Activated T-cell treated with anti-CD3 and anti-CD28 coated beads, Interleukin-2, amount 50 U/mL, for 72 hours (primary cell): ENCODE data around the gene JMJD1C. TPM values are rescaled to one million over a fixed set of nuclear protein-coding genes. Genes with fewer than 3 reads are reported as not detected.

Experiments
- ATAC-seq, 2 donors: fragments of 150-1000 bp; cut with Tn5 transposase; replicated peaks in 1 of 2; 2 replicates each; pipeline ENCODE4 v1.10.0; 2021; ENCODE audit warnings: moderate library complexity in 2 of 2, mild to moderate bottlenecking in 1 of 2
- DNase-seq, 2 donors: peaks; one replicate each; pipeline ENCODE4 v3.0.0; 2021 to 2022; ENCODE audit warnings: mixed read lengths in 1 of 2
- H3K27ac Mint-ChIP-seq: one replicate; pipeline ENCODE4 v1.8.0; 2022; ENCODE audit warnings: mild to moderate bottlenecking, moderate library complexity, mixed read lengths
- H3K27me3 Mint-ChIP-seq: one replicate; pipeline ENCODE4 v1.8.0; 2022; ENCODE audit warnings: low read depth, mixed read lengths
- H3K36me3 Mint-ChIP-seq, 2 donors: one replicate each; pipeline ENCODE4 v1.8.0; 2022; ENCODE audit warnings: mixed read lengths in 2 of 2, mild to moderate bottlenecking in 1 of 2; ENCODE audit not compliant: insufficient read depth in 2 of 2
- H3K4me1 Mint-ChIP-seq: one replicate; pipeline ENCODE4 v1.8.0; 2022; ENCODE audit warnings: low read depth, mixed read lengths
- H3K4me3 Mint-ChIP-seq, 2 donors: one replicate each; pipeline ENCODE4 v1.8.0; 2022; ENCODE audit warnings: mild to moderate bottlenecking in 2 of 2, mixed read lengths in 2 of 2, moderate library complexity in 2 of 2
- H3K9me3 Mint-ChIP-seq, 2 donors: one replicate each; pipeline ENCODE4 v1.8.0; 2022; ENCODE audit warnings: mixed read lengths in 2 of 2
- total RNA-seq, 2 donors: library from RNA; stranded (reverse); gene quantifications; one replicate each; pipeline ENCODE4 v1.2.3, GENCODE V29; 2022

Gene JMJD1C
- total RNA-seq, 2 donors from 2014 or later, result 67.3 to 67.5 TPM

DNA sequence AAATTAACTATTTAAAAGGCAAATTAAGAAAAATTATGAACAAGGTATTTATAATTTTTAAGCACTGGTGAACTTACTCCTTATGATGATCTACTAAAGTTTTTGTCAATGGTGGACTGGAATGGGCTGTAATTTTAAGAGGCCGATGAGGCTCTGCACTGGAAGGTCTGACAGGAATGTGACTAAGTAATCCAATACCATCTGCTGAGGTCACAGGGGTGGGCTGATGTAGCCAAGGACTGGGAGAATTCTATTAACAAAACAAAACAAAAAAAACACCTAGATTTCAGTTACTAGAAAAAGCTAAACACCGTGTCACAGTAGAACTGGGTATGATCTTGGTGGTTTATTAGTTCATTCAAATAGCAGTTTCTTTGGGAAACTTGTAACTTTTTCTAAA, 256.8 kb downstream of the JMJD1C start:
- no peak for DNase-seq
- Mint-ChIP-seq H3K36me3 (peaks cover 20 to 22% of the 10 kb centered on the region in 2 donors), H3K27me3 (no peaks in the 10 kb centered on the region), H3K27ac (no peak overlapping the region), H3K4me3 (no peak overlapping the region), H3K9me3 (no peaks in the 10 kb centered on the region), H3K4me1 (peaks cover 54% of the 10 kb centered on the region)
- no peak for ATAC-seq

DNA sequence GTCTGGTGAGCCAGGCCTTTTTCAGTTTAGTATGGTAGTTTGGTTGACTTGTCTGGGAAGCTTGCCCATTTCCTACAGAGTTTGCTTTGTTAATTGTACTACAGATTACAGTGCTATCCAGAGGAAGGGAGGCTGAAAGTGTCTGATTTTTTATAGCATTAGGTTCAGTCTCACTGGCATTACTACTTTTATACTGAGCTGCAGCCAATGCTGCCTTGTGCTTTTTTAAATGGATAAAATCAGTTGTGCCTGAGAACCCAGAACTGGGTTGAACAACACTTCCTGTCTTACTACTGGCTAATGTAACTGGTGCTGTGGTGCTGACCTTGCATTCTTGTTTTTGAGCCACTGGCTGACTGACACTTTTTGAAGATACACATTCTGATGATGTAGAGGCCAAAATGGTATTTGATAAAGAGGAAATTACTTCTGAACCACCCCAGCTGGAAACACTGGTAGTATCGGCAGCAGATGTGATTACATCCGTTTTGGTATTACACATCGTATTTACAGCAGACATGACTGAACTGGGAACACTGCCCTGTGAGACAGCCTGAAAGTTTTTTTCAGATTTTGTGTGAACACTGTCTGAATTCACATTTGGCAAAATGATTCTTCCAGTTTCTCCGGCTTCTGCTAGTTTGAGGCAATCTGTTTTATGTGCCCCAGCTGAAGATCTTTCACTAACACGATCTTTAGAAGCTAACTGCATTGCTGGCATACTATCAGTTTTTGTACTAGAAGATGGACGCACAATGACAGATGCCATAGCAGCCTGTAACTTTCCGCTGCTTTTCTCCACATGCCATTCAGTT, 258.6 kb downstream of the JMJD1C start:
- Mint-ChIP-seq H3K4me3 (peak overlapping the region; percentile 26 to 27), H3K27ac (peak overlapping the region; percentile 21), H3K27me3 (no peaks in the 10 kb centered on the region), H3K9me3 (no peaks in the 10 kb centered on the region), H3K4me1 (peaks cover 52% of the 10 kb centered on the region), H3K36me3 (peaks cover 14 to 16% of the 10 kb centered on the region in 2 donors)
- peak in 1 of 2 donors; percentile 48 for ATAC-seq
- no peak for DNase-seq

DNA sequence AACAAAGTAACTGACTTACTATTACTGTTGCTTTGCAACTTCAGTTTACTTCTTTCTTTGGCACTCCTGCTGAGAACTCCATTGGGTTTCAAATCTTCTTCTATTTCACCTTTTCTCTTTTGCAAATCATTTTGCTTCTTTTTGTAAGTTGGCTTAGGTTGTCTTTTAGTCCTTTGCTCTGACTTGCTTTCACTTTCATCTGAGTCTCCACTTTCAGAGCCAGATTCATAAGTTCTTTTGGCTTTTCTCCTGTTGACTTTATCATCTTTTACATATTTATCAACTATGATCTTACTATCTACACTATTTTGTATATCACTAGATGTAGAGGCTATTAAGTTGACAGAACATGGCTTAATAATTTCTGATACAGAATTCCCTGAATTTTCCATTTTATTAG, 259.2 kb downstream of the JMJD1C start:
- H3K4me3 Mint-ChIP-seq, result peak overlapping the region; percentile 26 to 27
- H3K4me1 Mint-ChIP-seq, result peaks cover 46% of the 10 kb centered on the region
- H3K36me3 Mint-ChIP-seq, result peaks cover 8 to 12% of the 10 kb centered on the region in 2 donors
- peak overlapping the region; percentile 21 for H3K27ac Mint-ChIP-seq
- no peaks in the 10 kb centered on the region for H3K27me3 Mint-ChIP-seq
- DNase-seq (no peak), ATAC-seq (no peak)
- H3K9me3 Mint-ChIP-seq, result no peaks in the 10 kb centered on the region

DNA sequence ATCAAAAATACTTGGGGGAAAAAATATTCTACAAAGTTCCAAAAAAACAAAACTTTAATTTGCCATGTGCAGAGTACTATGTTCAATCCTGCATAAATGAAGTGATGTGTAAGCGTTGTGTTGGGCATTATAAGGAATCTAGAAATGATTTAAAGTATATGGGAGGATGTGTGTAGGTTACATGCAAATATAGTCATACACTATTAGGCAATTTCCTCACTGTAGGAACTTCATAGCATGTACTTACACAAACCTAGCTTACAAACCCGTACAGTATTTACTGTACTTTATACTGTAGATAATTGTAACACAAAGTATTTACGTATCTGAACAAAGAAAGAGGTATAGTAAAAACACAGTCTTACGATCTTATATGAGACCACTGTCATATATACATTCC, 260.4 kb downstream of the JMJD1C start:
- Mint-ChIP-seq H3K27me3 (no peaks in the 10 kb centered on the region), H3K27ac (peak overlapping the region; percentile 42), H3K9me3 (no peaks in the 10 kb centered on the region), H3K36me3 (peaks cover 2 to 8% of the 10 kb centered on the region in 2 donors), H3K4me1 (peaks cover 34% of the 10 kb centered on the region), H3K4me3 (peak overlapping the region in 1 of 2 donors; percentile 80)
- DNase-seq (no peak), ATAC-seq (no peak)

DNA sequence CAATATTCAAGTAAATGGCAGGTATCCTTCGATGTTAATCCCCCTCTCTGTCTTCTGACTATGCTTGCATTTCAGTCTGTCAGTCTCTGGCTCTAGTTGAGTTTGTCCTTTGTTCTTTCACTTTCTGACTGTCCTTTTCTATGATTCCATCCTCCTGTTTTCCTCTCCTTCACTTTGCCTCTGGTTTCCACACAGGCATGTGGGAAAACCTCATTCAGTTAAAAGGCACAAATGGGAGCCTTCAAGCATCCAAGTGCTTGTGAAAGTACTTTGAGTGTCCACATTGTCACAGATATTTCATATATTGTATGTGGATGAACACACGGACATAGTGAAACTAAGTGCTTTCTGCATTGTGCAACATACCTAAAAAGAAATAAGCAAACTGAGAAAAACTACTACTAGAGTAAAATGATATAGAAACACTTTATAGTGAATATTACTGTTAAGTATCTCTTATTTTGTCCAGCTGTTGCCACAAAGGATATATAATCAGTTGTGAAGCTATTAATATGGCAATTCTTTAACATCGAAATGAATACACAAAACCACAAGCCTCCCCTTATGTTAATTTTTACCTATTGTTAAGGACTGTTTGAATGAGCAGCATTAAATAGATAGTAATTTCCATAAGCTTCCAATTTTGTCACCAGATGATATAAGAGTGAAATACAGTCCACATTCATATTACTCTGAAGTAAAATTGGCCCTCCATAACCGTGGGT, 260.9 kb downstream of the JMJD1C start:
- DNase-seq (no peak), ATAC-seq (peak in 1 of 2 donors; percentile 30)
- Mint-ChIP-seq H3K4me1 (peaks cover 34% of the 10 kb centered on the region), H3K4me3 (peak overlapping the region in 1 of 2 donors; percentile 80), H3K27ac (peak overlapping the region; percentile 42), H3K36me3 (peaks cover 2 to 8% of the 10 kb centered on the region in 2 donors), H3K9me3 (no peaks in the 10 kb centered on the region), H3K27me3 (no peaks in the 10 kb centered on the region)

DNA sequence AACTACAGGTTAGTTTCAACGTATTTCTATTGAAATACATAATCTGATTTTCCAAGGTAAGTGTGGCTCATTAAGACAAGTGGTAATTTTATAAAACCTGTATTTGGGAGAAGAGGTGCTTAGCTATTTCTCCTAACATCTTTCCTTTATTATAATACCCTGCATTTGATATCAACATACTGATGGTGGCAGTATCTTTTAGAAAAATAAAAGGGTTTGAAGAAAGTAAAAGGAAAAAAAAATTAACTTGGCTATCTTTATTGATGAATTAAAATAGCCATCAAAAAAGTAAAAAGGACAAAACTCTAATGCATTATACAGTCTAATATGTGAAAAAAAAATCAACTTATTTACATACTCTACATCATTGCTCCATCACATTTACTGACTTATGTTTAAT, 264.7 kb downstream of the JMJD1C start:
- Mint-ChIP-seq H3K27ac (no peak overlapping the region), H3K27me3 (no peaks in the 10 kb centered on the region), H3K36me3 (peaks cover 2 to 8% of the 10 kb centered on the region in 2 donors), H3K9me3 (no peaks in the 10 kb centered on the region), H3K4me1 (peaks cover 12% of the 10 kb centered on the region), H3K4me3 (no peak overlapping the region)
- ATAC-seq (no peak), DNase-seq (no peak)

DNA sequence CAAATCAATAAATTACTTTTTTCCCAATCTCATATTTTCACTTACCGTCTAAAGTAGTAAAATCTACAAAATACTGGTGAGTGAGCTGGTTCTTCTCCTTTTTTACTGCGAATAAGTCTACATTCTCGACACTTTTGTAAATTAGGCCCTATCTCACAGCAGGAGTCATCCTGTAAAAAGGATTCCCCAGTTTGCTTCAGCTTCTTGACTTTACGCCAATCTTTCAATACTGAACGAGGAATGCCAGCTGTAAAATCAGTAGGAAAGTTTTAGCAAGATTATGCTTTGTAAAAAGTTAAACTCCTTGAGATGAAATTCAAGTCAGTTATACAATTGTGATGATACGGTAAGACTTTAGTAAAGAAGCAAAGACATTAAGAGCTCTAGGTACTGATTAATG, 265.3 kb downstream of the JMJD1C start:
- H3K4me3 Mint-ChIP-seq, result no peak overlapping the region

DNA sequence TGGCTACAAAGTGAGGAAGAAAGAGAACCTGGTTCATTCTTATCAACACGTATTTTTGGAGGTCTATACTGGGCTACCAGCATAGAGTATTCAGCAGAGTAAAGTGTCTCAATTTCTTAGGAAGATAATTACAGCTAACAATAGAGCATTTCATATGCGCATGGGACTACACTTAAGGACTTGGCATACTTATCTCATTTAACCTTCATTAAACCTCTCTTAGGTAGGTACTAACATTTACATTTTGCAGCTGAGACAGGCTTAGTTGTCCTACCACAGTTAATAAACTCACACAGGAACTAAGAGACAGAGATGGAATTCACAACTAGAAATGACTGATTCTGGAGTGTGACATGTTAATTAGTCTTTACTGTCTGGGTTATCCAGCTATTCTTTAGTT, 266.1 kb downstream of the JMJD1C start:
- H3K9me3 Mint-ChIP-seq, result no peaks in the 10 kb centered on the region
- H3K27ac Mint-ChIP-seq, result no peak overlapping the region
- ATAC-seq (no peak), DNase-seq (no peak)
- no peaks in the 10 kb centered on the region for H3K27me3 Mint-ChIP-seq
- peaks cover 4% of the 10 kb centered on the region for H3K4me1 Mint-ChIP-seq
- peaks cover 3 to 7% of the 10 kb centered on the region in 2 donors for H3K36me3 Mint-ChIP-seq
- no peak overlapping the region for H3K4me3 Mint-ChIP-seq

More for the DNA sequence above, 265.3 kb downstream of the JMJD1C start:
- H3K9me3 Mint-ChIP-seq, result no peaks in the 10 kb centered on the region
- H3K36me3 Mint-ChIP-seq, result peaks cover 2 to 8% of the 10 kb centered on the region in 2 donors
- ATAC-seq, result no peak
- H3K27me3 Mint-ChIP-seq, result no peaks in the 10 kb centered on the region
- no peak overlapping the region for H3K27ac Mint-ChIP-seq
- DNase-seq, result no peak
- H3K4me1 Mint-ChIP-seq, result peaks cover 11% of the 10 kb centered on the region

DNA sequence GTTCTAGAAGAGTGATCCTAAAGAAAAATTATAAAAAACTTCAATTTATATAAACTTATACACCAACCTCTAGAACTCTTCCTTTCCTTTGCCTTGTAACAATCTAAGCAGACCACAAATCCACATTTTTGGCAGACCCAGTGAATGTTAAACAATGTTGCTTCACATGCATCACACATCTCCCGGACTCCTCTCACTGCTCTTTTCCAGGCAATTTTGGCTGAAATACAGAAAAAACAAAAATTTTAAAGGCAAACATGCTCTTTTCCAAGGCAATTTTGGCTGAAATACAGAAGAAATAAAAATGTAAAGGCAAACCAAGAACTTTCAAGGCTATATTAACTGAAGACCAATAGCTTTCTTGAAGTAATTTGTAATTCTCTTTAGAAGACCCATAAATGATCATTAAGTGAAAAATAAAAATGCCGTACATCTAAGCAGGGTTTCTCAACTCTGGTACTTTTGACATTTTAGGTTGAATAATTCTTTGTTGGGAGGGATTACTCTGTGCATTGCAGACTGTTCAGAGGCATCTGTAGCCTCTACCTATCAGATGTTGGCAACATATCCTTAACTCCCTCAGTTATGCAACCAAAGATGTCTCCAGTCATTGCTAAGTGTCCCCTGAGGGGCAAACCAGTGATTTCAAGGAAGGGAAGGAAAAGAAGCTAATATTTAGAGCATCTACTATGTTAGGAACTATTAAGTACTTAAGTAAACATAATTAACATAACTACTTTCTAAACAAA, 268.3 kb downstream of the JMJD1C start:
- H3K27ac Mint-ChIP-seq, result peak overlapping the region; percentile 70
- H3K27me3 Mint-ChIP-seq, result no peaks in the 10 kb centered on the region
- ATAC-seq (no peak), DNase-seq (no peak)
- no peaks in the 10 kb centered on the region for H3K4me1 Mint-ChIP-seq
- H3K36me3 Mint-ChIP-seq, result peaks cover 4 to 21% of the 10 kb centered on the region in 2 donors
- no peak overlapping the region for H3K4me3 Mint-ChIP-seq
- no peaks in the 10 kb centered on the region for H3K9me3 Mint-ChIP-seq

DNA sequence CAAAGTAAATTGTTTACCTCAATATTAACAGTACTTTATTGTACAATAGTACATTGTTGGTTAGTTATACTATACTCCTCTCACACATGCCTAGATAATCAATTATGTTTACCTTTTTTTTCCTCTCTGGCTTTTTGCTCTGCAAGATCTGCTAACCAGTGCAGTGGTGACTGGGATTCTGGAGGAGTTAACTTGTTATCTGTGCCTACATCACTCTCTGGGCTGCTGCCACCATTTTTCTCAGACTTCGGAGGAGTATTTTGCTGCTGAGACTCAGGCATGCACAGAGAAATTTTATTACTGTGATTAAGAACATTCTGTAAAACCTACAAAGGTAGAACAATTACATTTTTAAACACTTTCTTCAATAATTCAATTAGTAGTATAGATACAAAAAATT, 273.0 kb downstream of the JMJD1C start:
- H3K4me1 Mint-ChIP-seq, result no peaks in the 10 kb centered on the region
- H3K4me3 Mint-ChIP-seq, result no peak overlapping the region
- H3K9me3 Mint-ChIP-seq, result no peaks in the 10 kb centered on the region
- H3K27me3 Mint-ChIP-seq, result no peaks in the 10 kb centered on the region
- H3K27ac Mint-ChIP-seq, result no peak overlapping the region
- ATAC-seq (no peak), DNase-seq (no peak)
- peaks cover 5 to 27% of the 10 kb centered on the region in 2 donors for H3K36me3 Mint-ChIP-seq

DNA sequence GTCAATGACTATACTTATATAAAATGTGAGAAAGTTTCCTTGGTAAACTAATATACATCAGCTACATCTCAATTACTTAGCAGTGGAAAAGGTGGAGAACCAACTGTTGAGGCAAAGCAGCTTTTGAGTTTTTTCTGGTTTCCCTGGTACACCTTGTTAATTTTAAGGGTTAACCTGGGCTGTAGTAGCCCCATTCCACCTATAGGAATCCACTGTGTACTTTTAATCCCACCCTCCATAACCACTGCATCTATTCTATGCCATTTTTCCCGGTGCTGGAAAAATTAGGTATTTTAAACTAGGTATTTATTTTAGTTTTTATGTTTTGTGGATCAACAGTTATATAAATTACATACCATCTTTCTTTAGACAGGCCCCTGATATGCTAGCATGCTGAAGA, 290.2 kb downstream of the JMJD1C start:
- no peak for DNase-seq
- Mint-ChIP-seq H3K9me3 (no peaks in the 10 kb centered on the region), H3K27me3 (no peaks in the 10 kb centered on the region), H3K4me3 (no peak overlapping the region), H3K4me1 (peaks cover 61% of the 10 kb centered on the region), H3K27ac (no peak overlapping the region), H3K36me3 (peaks cover 7 to 36% of the 10 kb centered on the region in 2 donors)
- no peak for ATAC-seq

DNA sequence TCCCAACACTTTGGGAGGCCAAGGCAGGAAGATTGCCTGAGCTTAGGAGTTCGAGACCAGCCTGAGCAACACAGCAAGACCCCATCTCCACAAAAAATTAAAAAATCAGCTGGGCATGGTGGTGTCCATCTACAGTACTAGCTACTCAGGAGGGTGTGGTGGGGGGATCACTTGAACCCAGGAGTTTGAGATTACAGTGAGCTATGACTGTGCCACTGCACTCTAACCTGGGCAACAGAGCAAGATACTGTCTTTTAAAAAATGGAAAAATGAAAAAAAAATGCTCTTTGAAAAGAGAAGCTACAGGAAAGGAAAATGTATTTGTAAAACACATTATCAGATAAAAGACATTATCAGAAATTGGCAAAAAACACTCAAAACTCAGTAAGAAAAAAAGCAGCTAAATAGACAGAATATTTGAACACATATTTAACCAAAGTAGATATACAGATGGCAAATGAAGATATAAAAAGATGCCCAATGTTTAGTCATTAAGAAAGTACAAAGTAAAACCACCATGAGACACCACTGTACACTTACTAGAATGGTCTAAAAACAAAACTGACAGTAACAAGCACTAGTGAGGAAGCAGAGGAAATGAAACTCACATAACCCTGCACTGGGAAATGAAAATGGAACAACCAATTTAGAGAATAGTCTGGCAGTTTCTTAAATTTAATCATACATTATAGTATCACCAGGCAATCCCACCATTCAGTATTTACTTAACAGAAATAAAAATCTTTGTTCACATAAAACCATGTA, 292.1 kb downstream of the JMJD1C start:
- Mint-ChIP-seq H3K36me3 (peaks cover 10 to 49% of the 10 kb centered on the region in 2 donors), H3K4me1 (peaks cover 67% of the 10 kb centered on the region), H3K27ac (peak overlapping the region; percentile 96), H3K9me3 (no peaks in the 10 kb centered on the region), H3K27me3 (no peaks in the 10 kb centered on the region), H3K4me3 (peak overlapping the region; percentile 2 to 78)
- DNase-seq (no peak), ATAC-seq (peak; percentile 97 to 98)
